ENCODE results near the gene ALKBH6. TPM values are rescaled to one million over a fixed set of nuclear protein-coding genes. Genes with fewer than 3 reads are reported as not detected.

Gene ALKBH6
- total and polyA plus RNA-seq, 2 of the 13 experiments (the other 11 are each of a cell fraction or from before 2014, with no cell fraction given): 13.7 to 18.1 TPM

- peak; percentile 71 for TF ChIP-seq ZNF362 (CRISPR knock-in tag; IDR thresholded peaks at IDR 0.05; ENCODE audit: borderline replicate concordance)
- TF ChIP-seq ARID5B (CRISPR knock-in tag; IDR thresholded peaks at IDR 0.05): peak; percentile 42; the same call in 1 of the 2 replicates
- TF ChIP-seq NR2F6 (IDR thresholded peaks at IDR 0.05): 0 out of 2 replicates have a peak, but pooled peaks have one; percentile 24
- no peak for TF ChIP-seq NR2F6 (CRISPR knock-in tag; IDR thresholded peaks at IDR 0.05)
- TF ChIP-seq FUBP1 (CRISPR knock-in tag; IDR thresholded peaks at IDR 0.05; ENCODE audit: borderline replicate concordance): no peak
- TF ChIP-seq FOXA3 (CRISPR knock-in tag; IDR thresholded peaks at IDR 0.05): 0 out of 2 replicates have a peak, but pooled peaks have one; percentile 13
- no peak for TF ChIP-seq ZNF180 (CRISPR knock-in tag; IDR thresholded peaks at IDR 0.05; ENCODE audit: borderline replicate concordance, low read depth)
- peak; percentile 23; the same call in 1 of the 2 replicates for TF ChIP-seq BCL6 (CRISPR knock-in tag; IDR thresholded peaks at IDR 0.05)
- TF ChIP-seq HDAC1 (CRISPR knock-in tag; IDR thresholded peaks at IDR 0.05): 0 out of 2 replicates have a peak, but pooled peaks have one; percentile 28
- peak; percentile 39; the same call in 1 of the 2 replicates for TF ChIP-seq NCOA2 (CRISPR knock-in tag; IDR thresholded peaks at IDR 0.05)
- no peak for TF ChIP-seq PHF20 (CRISPR knock-in tag; IDR thresholded peaks at IDR 0.05)
- TF ChIP-seq TBX3 (IDR thresholded peaks at IDR 0.05; ENCODE audit: borderline replicate concordance): peak; percentile 19; the same call in 1 of the 2 replicates
- TF ChIP-seq MTA1 (CRISPR knock-in tag; IDR thresholded peaks at IDR 0.05; ENCODE audit: borderline replicate concordance): no peak
- 0 out of 2 replicates have a peak, but pooled peaks have one; percentile 6 for TF ChIP-seq BHLHE40 (IDR thresholded peaks at IDR 0.05; ENCODE audit: low read length)
- TF ChIP-seq SOX6 (IDR thresholded peaks at IDR 0.05): no peak
- TF ChIP-seq SOX6 (CRISPR knock-in tag; IDR thresholded peaks at IDR 0.05): 0 out of 2 replicates have a peak, but pooled peaks have one; percentile 37
- peak; percentile 37; the same call in 1 of the 2 replicates for TF ChIP-seq GATAD2A (CRISPR knock-in tag; IDR thresholded peaks at IDR 0.05)
Observed at GRCh38 chr19:35990771-35991730, 23.0 kb downstream of the ALKBH6 start (continued).

Data from HepG2 (cell line).